Activated CD4-positive, alpha-beta T cell treated with anti-CD3 and anti-CD28 coated beads, Interleukin-2, amount 50 U/mL, for 48 hours (primary cell): ENCODE results near the gene POLG.

Source experiments
- DNase-seq, 2 experiments: peaks; one replicate each; pipeline ENCODE4 v3.0.0-alpha.2; 2020

Gene POLG

DNA sequence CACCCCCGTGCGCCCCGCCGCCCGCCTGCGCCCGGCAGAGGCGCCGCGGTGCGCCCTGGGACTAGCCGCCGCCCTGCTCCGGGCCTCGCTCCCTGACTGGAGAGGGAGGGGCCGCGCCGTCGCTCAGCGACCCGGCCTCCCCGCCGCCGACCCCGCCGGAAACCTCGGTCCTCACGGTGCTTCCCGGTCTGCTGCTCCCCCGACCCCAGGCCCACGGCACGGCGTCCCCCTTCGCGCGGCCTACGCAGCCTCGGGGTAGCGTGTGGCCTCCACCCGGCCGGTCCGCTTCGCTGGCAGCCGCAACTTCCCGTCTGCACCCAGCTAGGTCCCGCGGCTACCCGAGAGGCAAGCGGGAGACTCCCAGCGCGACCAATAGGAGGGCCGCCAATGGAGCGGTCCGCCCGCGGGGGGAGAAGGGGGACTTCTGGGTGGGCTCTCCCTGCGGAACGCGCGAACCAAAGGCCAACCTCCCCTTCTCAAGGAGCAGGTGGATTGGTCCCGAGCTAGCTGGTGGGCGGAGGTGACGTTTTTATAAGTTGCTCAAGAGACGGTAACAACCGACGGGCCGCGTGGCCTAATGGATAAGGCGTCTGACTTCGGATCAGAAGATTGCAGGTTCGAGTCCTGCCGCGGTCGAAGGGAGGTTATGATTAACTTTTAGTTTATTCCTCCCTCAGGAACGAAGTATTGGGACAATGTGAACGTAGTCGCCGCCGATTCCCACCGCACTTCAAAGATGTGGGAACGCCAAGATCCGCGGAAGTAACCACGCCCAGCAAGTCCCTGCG, at the start of gene POLG:
POLG (minus strand) TSS at position 315 of the 788 bp plus-strand sequence. CDS start 1,070 bp downstream, outside the sequence.
- DNase-seq, result peak; percentile 98

DNA sequence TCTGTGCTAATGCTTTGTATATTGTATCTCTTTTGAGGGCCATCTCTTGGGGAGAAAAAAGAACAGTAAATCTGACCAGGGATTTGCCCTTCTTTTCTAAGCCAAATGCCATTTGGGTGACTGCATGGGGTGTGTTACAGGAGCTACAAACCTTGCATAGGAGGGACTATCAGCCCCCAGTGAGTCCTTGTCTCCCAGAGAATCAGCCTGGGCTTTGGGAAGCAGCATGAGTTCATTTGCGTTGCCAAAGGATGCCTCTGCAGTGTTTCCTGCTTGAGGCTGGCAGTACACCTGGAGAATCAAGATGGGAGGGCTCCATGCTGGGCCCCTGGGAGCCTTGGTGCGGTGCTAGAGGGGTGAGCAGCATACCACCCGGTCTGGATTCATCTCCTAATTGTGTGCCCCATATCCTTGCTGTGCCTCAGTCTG, 49.6 kb upstream of the POLG start:
- no peak for DNase-seq

DNA sequence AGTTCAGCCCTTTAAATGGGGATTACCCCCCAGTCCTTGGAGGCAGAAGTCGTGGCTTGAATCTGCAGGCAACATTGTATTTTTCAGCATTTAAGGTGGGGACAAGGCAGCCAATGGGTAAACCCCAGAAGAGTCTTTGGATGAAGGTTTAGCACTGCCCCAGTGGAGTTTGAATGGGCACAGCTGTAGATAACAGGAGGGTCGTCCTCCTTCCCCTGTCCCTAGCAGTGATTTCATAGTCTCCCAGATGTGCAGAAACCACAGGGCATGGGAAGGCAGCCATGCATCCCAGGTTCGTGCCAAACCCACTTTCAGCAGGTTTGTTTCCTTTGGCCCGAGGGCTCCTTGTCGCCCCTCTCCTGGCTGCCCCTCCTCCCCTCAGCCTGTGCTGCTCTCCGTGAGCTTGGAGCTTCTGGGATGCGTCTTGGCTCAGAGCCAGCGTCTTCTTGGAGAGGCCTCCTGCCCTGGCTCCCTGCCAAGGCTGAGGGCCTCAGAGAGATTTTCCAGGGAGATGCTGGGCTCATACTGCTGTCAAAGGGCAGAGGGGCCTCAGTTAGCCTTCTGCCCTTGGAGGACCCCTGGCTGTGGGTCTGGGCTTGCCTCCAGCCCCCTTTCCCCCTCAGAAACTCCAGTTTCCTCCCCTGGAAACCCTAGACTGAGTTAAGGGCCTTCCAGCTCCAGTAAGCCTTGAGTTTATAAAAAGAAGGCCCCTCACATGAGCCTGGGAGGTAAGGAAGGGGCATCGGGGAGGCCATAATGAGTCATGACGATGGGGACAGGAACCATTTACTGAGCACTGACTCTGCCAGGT, 48.9 kb upstream of the POLG start:
- DNase-seq, result no peak

GRCh38 chr15:89381888-89382686, 47.5 kb upstream of the POLG start:
- DNase-seq, result no peak

- DNase-seq, result no peak
These were observed 46.7 kb upstream of the POLG start for GRCh38 chr15:89381331-89381730.

DNA sequence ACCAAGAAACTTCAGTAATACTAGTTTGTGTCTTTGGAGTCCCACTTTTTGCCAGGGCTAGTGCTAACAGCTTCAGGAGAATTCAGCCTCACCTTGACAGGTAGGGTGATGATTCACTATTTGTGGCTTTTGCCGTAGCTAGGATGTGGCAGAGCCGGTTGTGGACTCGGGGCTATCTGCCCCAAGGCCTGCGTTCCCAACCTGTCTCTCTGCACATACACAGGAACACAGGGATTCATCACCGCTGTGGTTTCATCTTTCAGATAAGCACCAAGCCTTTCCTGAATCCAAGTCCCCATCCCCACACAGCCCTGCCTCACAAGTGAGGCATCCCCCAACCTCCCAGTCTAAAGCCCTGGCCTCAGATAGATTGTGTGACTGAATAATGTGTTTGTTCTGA, 45.2 kb upstream of the POLG start:
- DNase-seq, result no peak

DNA sequence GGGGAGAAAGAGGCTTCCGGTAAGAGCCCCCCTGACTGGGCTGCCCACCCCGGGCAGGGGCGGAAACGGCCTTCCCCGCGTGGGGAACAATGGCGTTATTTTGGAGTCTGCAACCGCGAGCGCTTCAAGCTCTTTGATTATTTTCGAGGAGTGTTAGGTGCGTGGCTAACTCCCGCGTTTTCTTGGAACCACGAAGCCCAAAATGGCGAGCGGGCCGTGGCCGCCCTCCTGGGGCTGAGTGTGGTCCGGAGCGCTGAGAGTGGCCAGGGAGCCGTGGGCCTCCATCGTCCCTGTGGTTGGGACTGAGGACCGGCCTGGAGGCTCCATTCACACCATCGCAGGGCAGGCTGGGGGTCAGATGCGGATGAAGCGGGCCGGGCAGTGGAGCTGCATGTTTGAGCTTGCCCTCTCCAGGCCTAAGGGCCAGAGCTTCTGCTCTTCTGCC, 44.6 kb upstream of the POLG start:
- no peak for DNase-seq

- DNase-seq, result no peak
These were observed 43.9 kb upstream of the POLG start for GRCh38 chr15:89378296-89379151.

- no peak for DNase-seq
These were observed 43.2 kb upstream of the POLG start for GRCh38 chr15:89377842-89378295.

DNA sequence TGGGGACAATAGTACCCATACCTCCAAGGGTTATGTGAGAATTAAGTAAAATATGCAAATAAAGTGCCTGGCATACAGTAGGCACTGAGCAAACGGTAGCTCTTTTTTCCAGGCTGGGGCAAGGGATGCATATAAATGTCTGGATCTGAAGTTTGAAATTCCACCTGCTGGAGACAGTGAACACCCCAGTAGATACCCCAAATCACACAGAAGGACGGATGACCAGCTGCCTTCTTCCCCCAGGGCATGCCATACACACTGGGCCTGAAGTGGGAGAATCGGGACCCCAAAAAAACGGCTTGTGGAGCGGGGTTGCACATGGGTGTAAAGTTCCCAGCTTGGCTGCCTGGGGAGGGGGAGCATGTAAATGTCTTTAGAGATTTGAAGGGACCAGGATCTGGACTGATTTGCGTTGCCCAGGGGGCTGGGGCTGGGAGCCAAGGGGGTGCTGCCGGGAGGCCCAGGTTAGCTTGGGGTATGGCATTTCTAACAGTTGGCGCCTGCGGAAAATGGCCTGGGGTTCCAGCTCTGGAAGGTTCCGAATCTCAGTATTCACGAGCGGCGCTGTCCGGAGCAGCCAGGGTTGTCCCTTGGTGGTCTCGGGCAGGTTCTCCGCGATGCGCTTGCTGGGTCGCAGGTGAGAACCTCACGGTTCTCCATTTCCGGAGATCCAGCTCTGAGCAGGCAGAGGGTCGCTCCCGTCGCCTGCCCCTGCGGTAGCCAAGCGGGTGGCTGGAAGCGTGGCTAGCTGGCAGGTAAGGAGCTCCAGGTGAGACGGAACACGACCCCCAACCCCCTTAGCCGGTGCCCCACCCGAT, 42.6 kb upstream of the POLG start:
- no peak for DNase-seq

- DNase-seq, result no peak
These were observed 41.8 kb upstream of the POLG start for GRCh38 chr15:89376388-89376787.

DNA sequence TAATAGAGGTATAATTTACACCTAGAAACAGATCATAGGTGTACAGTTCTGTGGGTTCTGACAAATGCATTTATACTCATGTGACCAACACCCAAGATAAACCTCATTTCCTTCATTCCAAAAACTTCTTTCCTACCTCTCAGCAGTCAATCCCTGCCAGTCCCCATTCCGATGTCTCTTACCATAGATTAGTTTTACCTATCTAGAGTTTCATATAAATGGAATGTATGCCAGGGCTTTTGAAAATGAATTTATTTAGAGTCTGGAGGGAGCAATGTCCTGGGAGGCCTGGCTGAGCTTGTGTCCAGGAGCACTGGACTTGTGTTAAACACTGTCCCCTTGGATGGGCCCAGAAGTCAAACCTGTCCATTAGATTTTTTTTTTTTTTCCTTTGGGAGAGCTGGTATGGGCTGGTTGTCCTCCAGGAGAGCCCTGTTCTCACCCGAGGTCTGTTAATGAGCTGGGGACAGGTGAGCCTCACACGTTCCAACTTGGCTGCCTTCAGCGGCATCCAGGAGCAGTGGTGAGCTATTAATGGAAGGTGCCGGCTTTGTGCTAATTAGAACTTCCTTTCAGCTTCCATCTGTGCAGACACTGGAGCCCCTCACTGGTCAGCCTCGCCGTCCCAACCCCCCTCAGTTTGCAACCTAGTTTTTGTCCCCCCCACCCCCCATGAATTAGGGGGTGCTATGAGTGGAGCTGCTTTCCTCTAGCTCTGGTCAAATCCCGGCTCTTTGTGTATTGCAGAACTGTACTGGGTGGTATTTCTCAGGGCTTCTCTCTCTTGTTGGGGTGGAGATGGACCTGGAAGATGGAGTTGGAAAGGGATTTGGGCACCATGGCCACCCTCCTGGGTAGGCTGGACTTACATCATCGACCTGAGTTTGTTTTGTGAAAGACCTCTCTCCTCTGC, 40.7 kb upstream of the POLG start:
- DNase-seq, result no peak

DNA sequence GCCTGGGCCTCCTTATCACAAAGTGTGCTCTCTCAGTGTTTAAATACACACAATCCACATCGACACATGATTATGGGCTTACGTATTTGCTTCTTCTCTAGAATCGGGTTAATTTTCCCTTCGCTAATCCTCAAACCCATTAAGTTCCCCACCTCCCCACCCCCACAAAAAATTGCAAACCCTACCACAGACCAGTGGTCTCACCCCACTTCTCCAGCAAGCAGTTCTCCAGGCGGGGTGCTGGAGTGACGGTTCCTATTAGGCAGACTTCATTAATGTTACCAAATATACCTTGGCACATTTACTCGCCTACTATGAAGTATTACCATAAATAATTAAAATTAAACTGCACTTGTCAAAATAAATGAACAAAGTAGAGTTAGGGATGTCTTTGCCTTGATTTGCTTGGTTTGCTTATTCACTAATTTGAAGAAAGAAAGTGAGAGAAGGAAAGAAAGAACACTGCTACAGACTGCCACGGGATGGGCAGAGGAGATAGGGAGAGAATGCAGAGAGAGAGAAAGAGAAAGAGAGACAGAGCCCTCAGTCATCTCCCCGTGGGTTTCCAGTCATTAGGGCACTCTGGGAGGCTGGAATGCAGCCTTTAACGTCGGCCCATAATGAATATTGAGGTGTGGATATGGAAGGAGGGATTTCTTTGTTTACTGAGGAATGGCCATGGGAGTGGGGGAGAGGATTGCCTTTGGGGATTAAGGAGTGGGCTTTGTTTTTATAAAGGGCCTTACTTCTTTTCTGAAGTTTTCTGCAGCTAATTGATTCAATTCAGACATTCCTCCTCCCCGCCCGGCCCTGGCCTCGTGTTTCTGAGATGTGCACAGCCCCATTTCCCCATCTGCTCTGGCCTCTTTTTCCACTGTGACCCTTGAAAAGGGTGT, 39.7 kb upstream of the POLG start:
- DNase-seq, result no peak

DNA sequence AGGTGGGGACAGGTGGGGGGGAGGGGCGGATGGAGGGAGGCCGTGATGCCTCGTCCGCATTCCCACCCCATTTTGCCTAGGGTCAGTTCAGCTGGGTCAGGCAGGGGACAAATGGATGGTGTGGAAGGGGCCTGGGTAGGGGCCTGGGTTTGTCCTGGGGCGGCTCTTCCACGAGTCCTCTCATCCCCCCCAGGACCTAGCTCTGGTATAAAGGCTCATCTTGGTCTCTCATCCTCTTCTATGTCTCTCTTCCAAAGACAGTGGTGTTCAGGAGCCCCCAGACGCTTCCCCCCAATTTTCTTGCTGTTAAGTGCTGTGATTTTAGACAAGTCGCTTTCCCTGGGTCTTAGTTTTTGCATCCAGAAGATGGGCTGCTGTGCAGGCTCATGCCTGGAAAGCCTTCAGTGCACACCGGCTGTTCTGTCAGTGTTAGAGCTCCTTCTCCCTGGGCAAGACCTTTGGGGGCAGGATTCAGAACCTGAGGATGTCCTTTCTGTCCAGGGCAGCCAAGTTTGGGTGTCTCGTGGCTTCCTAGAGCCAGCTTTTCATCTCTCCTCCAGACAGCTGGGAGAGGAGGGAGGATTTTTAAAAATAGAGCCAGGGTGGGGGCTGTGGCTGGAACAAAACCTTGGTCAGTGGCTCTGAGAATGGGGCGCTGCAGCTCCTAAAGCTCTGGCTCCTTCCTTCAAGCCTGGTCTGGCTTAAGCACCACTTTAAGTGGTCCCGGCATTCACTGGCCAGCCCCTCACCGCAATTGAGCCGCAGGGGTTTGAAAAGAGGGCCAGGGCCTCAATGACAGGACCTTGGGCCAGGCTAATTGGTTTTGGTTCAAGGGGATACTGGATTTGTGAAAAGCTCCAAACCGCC, 37.7 kb upstream of the POLG start:
- no peak for DNase-seq

- DNase-seq, result no peak
These were observed 36.8 kb upstream of the POLG start for GRCh38 chr15:89371228-89372044.

- no peak for DNase-seq
These were observed 36.3 kb upstream of the POLG start for GRCh38 chr15:89370978-89371227.
